HFF-Myc (cell line): ENCODE measurements around the gene PITX1.

Source experiments
- DNase-seq: peaks from one replicate; pipeline ENCODE4 v3.0.0-alpha.2; 2011; ENCODE audit warnings: low read depth; ENCODE audit errors: extremely low read depth
- H3K4me3 ChIP-seq: replicated peaks from 2 replicates; pipeline ENCODE4 v1.5.1; 2011; ENCODE audit warnings: low read depth, mild to moderate bottlenecking, control low read depth, low read length
- TF ChIP-seq, protein P1 (sequence below): IDR thresholded peaks from 2 replicates; pipeline ENCODE4 v1.5.1; 2012; ENCODE audit warnings: mild to moderate bottlenecking, low read depth, low read length, control low read depth; ENCODE audit errors: missing control alignments

PITX1 gene

GRCh38 chr5:135051399-135051798 lies 17.4 kb upstream of the PITX1 start:
- H3K4me3 ChIP-seq, result no peak overlapping the region
- TF ChIP-seq, protein P1, sequence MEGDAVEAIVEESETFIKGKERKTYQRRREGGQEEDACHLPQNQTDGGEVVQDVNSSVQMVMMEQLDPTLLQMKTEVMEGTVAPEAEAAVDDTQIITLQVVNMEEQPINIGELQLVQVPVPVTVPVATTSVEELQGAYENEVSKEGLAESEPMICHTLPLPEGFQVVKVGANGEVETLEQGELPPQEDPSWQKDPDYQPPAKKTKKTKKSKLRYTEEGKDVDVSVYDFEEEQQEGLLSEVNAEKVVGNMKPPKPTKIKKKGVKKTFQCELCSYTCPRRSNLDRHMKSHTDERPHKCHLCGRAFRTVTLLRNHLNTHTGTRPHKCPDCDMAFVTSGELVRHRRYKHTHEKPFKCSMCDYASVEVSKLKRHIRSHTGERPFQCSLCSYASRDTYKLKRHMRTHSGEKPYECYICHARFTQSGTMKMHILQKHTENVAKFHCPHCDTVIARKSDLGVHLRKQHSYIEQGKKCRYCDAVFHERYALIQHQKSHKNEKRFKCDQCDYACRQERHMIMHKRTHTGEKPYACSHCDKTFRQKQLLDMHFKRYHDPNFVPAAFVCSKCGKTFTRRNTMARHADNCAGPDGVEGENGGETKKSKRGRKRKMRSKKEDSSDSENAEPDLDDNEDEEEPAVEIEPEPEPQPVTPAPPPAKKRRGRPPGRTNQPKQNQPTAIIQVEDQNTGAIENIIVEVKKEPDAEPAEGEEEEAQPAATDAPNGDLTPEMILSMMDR, result no peak
- DNase-seq, result no peak

- DNase-seq, result no peak
- no peak overlapping the region for H3K4me3 ChIP-seq
- TF ChIP-seq, protein P1, result no peak
These were observed 16.3 kb upstream of the PITX1 start for GRCh38 chr5:135050244-135050767.

GRCh38 chr5:135048930-135049329 lies 14.9 kb upstream of the PITX1 start:
- no peak overlapping the region for H3K4me3 ChIP-seq
- DNase-seq, result no peak
- TF ChIP-seq, protein P1, result no peak

GRCh38 chr5:135048286-135048685 lies 14.3 kb upstream of the PITX1 start:
- DNase-seq, result no peak
- H3K4me3 ChIP-seq, result no peak overlapping the region
- TF ChIP-seq, protein P1, result no peak

GRCh38 chr5:135047347-135047695 lies 13.3 kb upstream of the PITX1 start:
- H3K4me3 ChIP-seq, result no peak overlapping the region
- TF ChIP-seq, protein P1, result no peak
- no peak for DNase-seq

GRCh38 chr5:135046661-135047346 lies 12.8 kb upstream of the PITX1 start:
- H3K4me3 ChIP-seq, result no peak overlapping the region
- no peak for DNase-seq
- TF ChIP-seq, protein P1, result no peak

DNA sequence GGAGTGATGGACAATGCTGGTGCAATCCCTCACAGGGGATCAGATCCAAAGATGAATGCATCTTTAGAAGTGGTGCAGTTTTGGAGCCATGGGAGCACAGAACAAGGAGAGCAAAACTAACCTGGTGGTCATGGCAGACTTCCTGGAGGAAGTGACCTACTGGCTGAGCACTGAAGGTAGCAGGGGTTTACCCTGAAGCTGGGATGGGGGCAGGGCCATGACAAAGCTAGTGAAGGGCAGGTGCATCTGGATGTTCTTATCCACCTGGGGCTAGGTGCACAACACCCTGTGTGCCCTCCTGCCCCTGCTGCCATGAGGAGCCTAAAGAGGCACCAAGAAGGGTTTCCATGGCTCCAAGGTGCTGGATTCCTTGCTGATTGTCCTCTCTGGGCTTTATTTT lies 11.5 kb upstream of the PITX1 start:
- TF ChIP-seq, protein P1, result no peak
- no peak for DNase-seq
- no peak overlapping the region for H3K4me3 ChIP-seq
